ENCODE measurements around the gene P4HTM.

The P4HTM gene

DNA sequence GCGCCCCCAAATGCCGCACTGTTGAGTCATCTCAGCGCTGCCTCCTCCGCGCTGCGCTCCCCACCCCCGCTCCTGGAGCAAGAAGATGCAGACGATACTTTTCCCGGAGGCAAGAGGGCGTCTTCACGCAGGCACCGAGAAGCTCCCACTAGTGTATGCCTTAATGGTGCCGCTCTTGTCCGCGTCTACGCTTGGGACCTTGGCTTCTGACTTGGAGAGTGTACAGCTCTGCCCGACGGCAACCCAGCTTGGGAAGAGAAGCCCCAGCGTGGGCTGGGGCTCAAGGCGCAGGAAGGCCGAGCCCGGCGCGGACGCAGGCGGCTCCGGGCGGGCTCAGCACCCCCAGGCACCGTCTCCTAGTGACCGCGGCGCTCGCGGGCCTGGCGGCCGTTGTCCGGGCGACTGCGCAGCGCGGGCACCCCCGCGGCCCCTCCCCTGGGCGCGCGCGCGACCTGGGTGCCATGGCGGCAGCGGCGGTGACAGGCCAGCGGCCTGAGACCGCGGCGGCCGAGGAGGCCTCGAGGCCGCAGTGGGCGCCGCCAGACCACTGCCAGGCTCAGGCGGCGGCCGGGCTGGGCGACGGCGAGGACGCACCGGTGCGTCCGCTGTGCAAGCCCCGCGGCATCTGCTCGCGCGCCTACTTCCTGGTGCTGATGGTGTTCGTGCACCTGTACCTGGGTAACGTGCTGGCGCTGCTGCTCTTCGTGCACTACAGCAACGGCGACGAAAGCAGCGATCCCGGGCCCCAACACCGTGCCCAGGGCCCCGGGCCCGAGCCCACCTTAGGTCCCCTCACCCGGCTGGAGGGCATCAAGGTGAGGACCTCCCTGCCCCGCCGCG lies at the start of gene P4HTM (continued):
- TF ChIP-seq KLF10 (tag by site-specific recombination; IDR thresholded peaks at IDR 0.05) (peak; percentile 81), ZNF366 (tag by site-specific recombination; conservative IDR thresholded peaks at IDR 0.05) (no peak), BCL11B (tag by site-specific recombination; IDR thresholded peaks at IDR 0.05; ENCODE audit: low read depth) (peak; percentile 38; the same call in 1 of the 2 replicates), ZNF624 (tag by site-specific recombination; IDR thresholded peaks at IDR 0.05) (no peak), ZNF76 (tag by site-specific recombination; IDR thresholded peaks at IDR 0.05; ENCODE audit: borderline replicate concordance, low read depth) (no peak), GLIS1 (tag by site-specific recombination; IDR thresholded peaks at IDR 0.05) (peak; percentile 86), KLF16 (tag by site-specific recombination; IDR thresholded peaks at IDR 0.05) (peak; percentile 67), ZNF266 (tag by site-specific recombination; IDR thresholded peaks at IDR 0.05; ENCODE audit: low read depth) (no peak), ZNF341 (tag by site-specific recombination; IDR thresholded peaks at IDR 0.05; ENCODE audit: low read depth) (0 out of 2 replicates have a peak, but pooled peaks have one; percentile 9), ZBTB8A (tag by site-specific recombination; IDR thresholded peaks at IDR 0.05) (peak; percentile 96), ZXDB (tag by site-specific recombination; IDR thresholded peaks at IDR 0.05) (peak; percentile 60), ZNF138 (tag by site-specific recombination; IDR thresholded peaks at IDR 0.05; ENCODE audit: borderline replicate concordance) (no peak), ZNF660 (tag by site-specific recombination; IDR thresholded peaks at IDR 0.05) (0 out of 2 replicates have a peak, but pooled peaks have one; percentile 57), RBAK (tag by site-specific recombination; IDR thresholded peaks at IDR 0.05) (no peak), ZNF24 (tag by site-specific recombination; IDR thresholded peaks at IDR 0.05) (no peak), ZBTB48 (tag by site-specific recombination; IDR thresholded peaks at IDR 0.05) (0 out of 2 replicates have a peak, but pooled peaks have one; percentile 32), ZNF561 (tag by site-specific recombination; IDR thresholded peaks at IDR 0.05; ENCODE audit: borderline replicate concordance) (peak; percentile 6; the same call in 1 of the 2 replicates), ZNF560 (tag by site-specific recombination; IDR thresholded peaks at IDR 0.05; ENCODE audit: borderline replicate concordance) (no peak), ZNF791 (tag by site-specific recombination; IDR thresholded peaks at IDR 0.05) (no peak), ZBTB10 (tag by site-specific recombination; IDR thresholded peaks at IDR 0.05) (peak; percentile 68), ZFHX2 (tag by site-specific recombination; conservative IDR thresholded peaks at IDR 0.05) (peak; percentile 96), MYNN (tag by site-specific recombination; IDR thresholded peaks at IDR 0.05; ENCODE audit: borderline replicate concordance) (0 out of 2 replicates have a peak, but pooled peaks have one; percentile 49), WT1 (tag by site-specific recombination; IDR thresholded peaks at IDR 0.05) (0 out of 2 replicates have a peak, but pooled peaks have one; percentile 39)
- TF ChIP-seq, protein P1, sequence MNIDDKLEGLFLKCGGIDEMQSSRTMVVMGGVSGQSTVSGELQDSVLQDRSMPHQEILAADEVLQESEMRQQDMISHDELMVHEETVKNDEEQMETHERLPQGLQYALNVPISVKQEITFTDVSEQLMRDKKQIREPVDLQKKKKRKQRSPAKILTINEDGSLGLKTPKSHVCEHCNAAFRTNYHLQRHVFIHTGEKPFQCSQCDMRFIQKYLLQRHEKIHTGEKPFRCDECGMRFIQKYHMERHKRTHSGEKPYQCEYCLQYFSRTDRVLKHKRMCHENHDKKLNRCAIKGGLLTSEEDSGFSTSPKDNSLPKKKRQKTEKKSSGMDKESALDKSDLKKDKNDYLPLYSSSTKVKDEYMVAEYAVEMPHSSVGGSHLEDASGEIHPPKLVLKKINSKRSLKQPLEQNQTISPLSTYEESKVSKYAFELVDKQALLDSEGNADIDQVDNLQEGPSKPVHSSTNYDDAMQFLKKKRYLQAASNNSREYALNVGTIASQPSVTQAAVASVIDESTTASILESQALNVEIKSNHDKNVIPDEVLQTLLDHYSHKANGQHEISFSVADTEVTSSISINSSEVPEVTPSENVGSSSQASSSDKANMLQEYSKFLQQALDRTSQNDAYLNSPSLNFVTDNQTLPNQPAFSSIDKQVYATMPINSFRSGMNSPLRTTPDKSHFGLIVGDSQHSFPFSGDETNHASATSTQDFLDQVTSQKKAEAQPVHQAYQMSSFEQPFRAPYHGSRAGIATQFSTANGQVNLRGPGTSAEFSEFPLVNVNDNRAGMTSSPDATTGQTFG (tag by site-specific recombination; IDR thresholded peaks at IDR 0.05; ENCODE audit: borderline replicate concordance), result no peak
- TF ChIP-seq, protein P2, sequence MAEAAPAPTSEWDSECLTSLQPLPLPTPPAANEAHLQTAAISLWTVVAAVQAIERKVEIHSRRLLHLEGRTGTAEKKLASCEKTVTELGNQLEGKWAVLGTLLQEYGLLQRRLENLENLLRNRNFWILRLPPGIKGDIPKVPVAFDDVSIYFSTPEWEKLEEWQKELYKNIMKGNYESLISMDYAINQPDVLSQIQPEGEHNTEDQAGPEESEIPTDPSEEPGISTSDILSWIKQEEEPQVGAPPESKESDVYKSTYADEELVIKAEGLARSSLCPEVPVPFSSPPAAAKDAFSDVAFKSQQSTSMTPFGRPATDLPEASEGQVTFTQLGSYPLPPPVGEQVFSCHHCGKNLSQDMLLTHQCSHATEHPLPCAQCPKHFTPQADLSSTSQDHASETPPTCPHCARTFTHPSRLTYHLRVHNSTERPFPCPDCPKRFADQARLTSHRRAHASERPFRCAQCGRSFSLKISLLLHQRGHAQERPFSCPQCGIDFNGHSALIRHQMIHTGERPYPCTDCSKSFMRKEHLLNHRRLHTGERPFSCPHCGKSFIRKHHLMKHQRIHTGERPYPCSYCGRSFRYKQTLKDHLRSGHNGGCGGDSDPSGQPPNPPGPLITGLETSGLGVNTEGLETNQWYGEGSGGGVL (tag by site-specific recombination; IDR thresholded peaks at IDR 0.05), result peak; percentile 59
- TF ChIP-seq, protein P3, sequence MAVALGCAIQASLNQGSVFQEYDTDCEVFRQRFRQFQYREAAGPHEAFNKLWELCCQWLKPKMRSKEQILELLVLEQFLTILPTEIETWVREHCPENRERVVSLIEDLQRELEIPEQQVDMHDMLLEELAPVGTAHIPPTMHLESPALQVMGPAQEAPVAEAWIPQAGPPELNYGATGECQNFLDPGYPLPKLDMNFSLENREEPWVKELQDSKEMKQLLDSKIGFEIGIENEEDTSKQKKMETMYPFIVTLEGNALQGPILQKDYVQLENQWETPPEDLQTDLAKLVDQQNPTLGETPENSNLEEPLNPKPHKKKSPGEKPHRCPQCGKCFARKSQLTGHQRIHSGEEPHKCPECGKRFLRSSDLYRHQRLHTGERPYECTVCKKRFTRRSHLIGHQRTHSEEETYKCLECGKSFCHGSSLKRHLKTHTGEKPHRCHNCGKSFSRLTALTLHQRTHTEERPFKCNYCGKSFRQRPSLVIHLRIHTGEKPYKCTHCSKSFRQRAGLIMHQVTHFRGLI (tag by site-specific recombination; IDR thresholded peaks at IDR 0.05), result peak; percentile 69
- TF ChIP-seq, protein P4, sequence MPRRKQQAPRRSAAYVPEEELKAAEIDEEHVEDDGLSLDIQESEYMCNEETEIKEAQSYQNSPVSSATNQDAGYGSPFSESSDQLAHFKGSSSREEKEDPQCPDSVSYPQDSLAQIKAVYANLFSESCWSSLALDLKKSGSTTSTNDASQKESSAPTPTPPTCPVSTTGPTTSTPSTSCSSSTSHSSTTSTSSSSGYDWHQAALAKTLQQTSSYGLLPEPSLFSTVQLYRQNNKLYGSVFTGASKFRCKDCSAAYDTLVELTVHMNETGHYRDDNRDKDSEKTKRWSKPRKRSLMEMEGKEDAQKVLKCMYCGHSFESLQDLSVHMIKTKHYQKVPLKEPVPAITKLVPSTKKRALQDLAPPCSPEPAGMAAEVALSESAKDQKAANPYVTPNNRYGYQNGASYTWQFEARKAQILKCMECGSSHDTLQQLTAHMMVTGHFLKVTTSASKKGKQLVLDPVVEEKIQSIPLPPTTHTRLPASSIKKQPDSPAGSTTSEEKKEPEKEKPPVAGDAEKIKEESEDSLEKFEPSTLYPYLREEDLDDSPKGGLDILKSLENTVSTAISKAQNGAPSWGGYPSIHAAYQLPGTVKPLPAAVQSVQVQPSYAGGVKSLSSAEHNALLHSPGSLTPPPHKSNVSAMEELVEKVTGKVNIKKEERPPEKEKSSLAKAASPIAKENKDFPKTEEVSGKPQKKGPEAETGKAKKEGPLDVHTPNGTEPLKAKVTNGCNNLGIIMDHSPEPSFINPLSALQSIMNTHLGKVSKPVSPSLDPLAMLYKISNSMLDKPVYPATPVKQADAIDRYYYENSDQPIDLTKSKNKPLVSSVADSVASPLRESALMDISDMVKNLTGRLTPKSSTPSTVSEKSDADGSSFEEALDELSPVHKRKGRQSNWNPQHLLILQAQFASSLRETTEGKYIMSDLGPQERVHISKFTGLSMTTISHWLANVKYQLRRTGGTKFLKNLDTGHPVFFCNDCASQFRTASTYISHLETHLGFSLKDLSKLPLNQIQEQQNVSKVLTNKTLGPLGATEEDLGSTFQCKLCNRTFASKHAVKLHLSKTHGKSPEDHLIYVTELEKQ (tag by site-specific recombination; IDR thresholded peaks at IDR 0.05; ENCODE audit: borderline replicate concordance), result 0 out of 2 replicates have a peak, but pooled peaks have one; percentile 43

Measured in HEK293 (cell line).